Umbilical cord (tissue), 2 donors: ENCODE data around the gene LONP2. TPM values are rescaled to one million over a fixed set of nuclear protein-coding genes. Genes with fewer than 3 reads are reported as not detected.

Experiments
- DNase-seq: peaks from one replicate; pipeline ENCODE4 v3.0.0-alpha.2; 2015; ENCODE audit warnings: low spot score
- total RNA-seq: library from RNA; depleted of rRNA; stranded (reverse); fragments of >200 nt; gene quantifications from one replicate; pipeline ENCODE4 v1.2.3, GENCODE V29; 2014; ENCODE audit warnings: low replicate concordance; ENCODE audit not compliant: insufficient read depth

The LONP2 gene, protein sequence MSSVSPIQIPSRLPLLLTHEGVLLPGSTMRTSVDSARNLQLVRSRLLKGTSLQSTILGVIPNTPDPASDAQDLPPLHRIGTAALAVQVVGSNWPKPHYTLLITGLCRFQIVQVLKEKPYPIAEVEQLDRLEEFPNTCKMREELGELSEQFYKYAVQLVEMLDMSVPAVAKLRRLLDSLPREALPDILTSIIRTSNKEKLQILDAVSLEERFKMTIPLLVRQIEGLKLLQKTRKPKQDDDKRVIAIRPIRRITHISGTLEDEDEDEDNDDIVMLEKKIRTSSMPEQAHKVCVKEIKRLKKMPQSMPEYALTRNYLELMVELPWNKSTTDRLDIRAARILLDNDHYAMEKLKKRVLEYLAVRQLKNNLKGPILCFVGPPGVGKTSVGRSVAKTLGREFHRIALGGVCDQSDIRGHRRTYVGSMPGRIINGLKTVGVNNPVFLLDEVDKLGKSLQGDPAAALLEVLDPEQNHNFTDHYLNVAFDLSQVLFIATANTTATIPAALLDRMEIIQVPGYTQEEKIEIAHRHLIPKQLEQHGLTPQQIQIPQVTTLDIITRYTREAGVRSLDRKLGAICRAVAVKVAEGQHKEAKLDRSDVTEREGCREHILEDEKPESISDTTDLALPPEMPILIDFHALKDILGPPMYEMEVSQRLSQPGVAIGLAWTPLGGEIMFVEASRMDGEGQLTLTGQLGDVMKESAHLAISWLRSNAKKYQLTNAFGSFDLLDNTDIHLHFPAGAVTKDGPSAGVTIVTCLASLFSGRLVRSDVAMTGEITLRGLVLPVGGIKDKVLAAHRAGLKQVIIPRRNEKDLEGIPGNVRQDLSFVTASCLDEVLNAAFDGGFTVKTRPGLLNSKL
- total RNA-seq: 43.6 TPM

DNA sequence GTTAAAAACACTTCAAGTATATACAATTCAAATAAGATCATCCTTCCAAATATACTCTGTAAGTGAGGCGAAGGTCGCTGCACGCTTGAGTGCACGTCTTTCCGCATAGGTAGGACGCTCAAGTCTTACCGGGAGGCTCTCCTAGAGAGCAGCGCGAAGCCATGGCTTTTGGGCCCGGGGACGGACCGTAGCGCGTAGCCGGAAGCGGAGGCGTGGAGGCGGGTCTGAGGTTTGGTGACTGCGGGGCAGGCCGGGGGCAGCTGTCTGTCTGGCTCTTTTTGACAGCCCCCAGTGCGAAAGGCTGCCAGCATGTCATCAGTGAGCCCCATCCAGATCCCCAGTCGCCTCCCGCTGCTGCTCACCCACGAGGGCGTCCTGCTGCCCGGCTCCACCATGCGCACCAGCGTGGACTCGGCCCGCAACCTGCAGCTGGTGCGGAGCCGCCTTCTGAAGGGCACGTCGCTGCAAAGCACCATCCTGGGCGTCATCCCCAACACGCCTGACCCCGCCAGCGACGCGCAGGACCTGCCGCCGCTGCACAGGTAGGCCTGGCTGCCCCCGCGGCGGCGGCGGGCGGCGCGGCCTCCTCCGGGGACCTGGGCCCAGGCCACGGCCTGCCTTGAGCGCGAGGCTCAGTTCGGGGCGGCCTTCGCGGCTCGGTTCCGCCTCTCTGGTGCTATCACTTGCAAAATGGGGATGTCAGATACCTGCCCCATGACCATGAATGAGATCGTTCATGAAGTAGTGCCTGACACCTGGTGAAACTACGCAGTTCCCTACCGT lies at the start of gene LONP2:
LONP2 (plus strand) TSS at position 221 of the 783 bp plus-strand sequence; CDS start at position 310, 89 bp downstream.
- peak; percentile 94 for DNase-seq

DNA sequence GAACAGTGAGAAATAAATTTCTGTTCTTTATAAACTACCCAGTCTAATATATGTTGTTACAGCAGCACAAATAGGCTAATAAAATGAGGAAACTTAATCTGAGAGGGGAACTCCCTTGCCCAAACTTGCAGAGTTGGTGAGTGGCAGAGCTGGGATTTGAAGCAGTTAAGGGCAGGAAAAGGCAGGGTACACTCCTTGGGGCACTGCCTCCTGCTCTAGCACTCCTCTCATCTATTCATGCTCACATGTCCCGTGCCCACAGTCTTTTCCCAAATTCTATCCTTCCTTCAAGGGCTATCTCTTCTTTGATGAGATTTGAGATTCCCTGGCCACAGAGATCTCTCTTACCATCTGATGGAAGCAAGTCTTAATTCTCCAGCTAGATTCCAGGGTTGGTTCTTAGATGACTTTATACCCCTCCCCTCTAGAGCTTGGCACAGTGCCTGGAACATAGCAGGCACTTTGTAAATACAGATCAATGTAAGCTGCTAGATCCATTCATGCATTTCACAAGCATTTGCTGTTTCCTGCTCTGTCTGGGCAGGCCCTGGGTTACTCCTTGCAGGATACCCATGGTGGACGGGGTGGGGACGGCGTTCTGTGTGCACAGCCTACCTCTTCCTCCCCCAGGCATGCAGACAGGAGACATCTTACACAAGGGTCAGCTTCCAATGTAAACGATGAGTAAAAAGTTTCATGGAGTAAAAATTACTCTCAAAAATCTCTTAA lies 49.1 kb upstream of the LONP2 start:
- DNase-seq: peak; percentile 78

DNA sequence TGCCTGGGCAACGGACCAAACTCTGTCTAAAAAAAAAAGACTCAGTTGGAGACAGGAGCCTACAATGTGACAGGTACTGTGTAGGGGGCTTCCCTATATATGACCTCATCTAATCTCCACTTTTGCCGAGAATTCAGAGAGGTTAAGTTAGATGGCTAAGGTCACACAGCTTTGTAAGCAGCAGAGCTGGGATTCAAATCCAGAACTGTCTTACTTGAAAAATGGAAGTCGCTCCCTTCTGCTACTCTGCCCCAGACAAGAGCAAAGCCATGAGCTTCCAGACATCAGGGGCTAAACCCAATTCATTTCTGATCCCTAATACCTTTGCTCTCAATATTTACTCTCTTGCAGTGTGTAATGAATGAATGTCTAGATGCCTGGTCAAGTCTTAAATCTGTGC lies 46.8 kb upstream of the LONP2 start:
- no peak for DNase-seq

DNA sequence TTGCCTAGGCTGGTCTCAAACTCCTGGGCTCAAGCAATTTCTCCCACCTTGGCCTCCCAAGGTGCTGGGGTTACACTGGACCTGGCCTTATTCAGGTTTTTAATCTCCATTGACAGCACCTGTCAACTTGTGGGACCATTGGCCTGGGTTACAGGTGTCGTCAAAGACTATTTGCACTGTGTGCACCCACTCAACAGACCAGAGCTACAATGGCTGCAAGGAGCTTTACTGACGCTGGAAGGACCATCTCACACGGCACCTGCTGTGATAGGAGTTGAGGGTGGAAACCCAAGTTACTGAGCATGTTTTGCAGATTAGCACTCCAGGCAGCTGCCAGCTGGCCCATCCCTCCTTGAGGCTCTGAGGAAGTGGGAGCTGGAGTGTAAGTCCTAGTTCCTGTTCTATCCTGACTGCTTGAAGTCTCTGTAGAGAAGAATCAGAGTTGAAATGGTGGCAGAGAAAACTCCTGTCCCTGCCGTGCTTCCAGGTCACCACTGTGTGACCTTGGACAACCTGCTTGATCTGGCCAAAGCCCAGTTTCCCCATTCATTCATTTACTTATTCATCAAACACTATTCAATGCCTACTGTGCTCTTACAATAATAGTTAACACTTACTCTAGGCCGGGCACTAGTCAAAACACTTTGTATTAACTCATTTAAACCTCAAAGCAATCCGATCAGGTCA lies 42.4 kb upstream of the LONP2 start:
- peak; percentile 5 for DNase-seq

DNA sequence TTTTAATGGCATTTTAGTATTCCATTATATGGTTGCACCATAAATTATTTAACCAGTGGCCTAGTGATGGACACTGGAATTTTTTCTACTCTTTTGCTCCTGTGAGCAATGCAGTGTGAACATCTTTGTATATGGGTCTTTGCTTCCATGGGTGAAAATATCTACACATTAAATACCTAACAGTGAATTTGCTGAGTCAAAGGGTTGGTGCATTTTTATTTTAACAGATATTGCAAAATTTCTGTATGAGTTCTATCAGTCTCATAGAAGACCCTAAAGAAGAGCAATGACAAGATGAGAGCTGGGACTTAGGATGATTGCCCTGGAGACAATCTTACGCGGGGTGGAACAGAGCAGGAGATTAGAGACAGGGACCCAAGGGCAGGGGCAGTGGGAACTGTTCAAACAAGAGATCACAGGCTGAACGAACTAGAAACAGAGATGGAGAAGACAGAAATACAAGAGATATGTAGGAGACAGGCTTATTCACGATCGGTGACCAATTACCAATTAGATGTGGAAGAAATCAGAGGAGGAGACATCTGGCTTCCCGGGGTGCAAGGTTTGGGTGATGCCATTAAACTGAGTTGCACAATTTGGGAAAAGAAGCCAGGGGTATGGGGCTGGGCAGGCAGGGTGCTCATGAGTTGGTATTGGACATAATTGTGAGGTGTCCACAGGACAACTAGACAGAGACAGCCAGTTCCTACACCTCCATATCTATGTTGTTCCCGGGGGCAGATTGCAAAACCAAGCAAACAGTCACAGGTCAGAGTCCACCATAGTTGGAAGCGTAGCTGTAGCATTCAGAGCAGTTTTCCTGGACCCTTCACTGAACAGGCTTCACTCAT lies 39.9 kb upstream of the LONP2 start:
- no peak for DNase-seq

DNA sequence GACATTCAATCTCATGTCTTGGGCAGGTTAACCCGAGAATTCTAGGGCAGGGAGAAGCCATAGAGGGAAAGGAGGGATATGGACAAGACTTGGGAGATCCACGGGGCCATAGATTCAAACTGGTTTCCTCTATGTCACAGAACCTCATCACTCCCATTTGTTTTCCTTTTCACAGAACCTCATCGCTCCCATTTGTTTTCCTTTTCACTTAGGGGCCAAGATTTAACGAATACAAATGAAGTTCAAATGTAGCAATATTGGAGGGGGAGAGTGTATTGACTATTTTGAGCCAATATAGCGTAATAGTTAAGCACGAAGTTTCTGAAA lies 39.3 kb upstream of the LONP2 start:
- no peak for DNase-seq

DNA sequence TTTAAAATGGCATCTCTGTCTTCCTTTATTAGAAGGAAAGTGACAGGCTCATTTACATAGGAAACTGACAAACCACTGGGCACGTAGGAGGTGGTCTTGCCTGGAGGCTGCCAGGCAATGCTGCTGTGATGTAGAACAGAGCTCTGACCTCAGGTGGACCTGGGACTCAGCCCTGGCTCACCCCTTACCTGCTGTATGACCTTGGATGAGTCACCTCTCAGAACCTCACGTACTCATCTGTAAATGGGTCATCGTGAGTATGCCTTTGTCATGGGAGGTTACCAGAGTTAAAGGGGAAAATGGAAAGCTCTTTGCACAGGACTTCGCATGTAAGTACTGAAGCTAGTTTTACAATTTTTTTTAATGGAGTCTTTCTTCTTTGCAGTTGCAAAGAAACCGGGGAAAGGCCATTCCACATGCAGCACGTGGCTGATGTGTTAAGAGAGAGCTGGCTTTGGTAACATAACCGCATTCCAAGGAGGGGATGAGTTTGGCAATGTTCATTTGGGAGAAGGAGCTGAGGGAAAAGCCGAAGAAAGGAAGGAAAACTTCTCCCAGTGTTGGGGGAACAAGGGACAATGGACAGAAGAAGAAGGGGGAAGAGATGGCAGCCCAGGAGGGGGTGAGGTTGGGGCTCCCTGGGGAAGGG lies 37.4 kb upstream of the LONP2 start:
- DNase-seq: no peak

DNA sequence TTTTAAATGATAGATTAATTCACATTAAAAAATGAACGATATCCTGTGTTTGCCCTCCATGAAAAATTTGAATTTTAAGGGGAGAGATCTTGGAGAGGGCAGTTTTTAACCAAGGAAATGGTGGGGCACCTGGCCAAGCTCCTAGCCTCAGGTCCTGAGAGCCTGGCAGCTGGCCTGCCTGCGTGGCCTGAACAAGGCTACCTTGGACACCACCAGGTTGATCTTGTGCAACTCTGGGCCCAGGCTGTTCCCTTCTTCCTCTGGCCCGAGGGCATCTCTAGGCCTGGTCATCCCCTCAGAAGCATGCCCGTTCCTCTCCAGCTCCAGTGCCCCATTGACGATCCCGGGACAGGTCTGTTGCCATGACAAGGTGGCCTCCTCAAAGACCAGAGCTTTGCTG lies 33.4 kb upstream of the LONP2 start:
- DNase-seq: no peak

DNA sequence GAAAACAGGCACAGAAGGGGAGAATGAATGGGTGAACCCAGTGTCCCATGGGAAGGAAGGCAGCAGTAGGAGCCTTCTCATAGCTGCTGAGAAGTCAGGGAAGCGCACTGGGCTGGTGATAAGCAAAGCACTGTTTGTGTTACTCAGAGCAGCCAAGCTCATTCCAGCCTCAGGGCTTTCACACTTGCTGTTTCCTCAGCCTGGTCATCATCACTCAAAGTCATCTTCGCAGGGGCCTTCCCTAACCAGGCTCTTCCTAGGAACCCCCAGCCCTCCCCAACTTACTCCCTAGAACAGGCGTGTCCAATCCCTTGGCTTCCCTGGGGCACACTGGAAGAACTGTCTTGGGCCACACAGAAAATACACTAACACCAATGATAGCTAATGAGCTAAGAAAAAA lies 32.1 kb upstream of the LONP2 start:
- peak; percentile 7 for DNase-seq

DNA sequence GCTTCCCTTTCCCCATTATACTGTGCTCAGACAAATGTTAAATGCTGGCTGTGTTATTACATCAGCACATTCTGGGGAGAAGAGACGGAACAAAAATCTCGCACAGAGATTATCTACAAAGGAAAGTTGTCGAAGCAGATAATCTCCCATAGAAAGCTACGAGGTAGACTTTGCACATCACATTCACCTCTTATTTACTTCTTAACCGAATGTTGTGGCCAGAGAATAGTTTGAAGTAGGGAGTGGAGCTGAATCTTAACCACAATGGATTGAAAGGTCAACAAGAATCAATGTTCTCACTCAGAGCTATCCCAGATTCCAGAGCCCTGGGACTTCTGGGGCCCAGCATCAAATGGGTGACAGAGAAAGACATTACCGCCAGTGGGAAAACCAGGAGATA lies 28.4 kb upstream of the LONP2 start:
- DNase-seq: no peak

DNA sequence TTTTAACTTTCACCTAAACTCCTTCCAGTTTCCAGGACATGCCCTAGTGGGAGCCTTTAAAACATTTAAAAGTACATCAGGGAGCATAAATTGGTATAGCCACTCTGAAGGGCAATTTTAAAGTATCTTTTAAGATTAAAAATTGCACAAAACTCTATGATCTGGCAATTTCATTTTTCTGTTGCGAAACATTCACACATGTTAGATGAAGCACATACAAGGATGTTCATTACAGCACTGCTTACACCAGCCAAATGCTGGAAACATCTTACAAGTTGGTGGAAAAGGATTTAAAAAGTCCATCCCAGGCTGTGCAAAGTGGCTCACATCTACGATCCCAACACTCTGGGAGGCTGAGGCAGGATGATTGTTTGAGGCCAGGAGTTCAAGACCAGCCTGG lies 26.4 kb upstream of the LONP2 start:
- no peak for DNase-seq

DNA sequence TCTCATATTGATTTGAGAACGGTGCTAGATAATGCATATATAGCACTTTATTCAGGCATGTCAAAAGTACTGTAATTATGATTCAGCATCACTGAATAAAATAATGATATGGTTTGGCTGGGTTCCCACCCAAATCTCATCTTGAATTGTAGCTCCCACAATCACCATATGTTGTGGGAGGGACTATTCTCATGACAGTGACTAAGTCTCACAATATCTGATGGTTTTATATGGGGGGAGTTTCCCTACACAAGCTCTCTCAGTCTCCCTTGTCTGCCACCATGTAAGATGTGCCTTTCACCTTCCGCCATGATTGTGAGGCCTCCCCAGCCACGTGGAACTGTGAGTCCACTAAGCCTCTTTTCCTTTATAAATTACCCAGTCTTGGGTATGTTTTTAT lies 25.6 kb upstream of the LONP2 start:
- no peak for DNase-seq

DNA sequence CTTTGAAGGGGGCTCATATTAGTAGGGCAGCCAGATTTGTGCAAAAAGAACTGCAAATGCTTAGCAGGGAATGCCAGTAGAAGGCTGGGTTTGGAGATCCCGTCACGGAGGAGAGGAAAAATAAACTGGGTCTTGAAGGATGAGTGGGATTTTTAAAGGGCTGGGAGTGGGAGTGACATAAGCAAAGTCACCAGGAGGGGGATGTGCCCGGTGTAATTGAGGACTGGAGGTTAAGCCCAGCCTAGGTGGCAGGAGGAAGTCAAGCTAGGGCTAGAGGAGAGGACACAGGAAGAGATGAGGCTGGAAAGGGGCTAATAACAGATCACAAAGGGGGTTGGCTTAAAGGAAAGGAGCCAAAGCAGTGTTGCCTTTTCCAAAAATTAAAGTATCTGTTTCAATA lies 23.2 kb upstream of the LONP2 start:
- DNase-seq: no peak

DNA sequence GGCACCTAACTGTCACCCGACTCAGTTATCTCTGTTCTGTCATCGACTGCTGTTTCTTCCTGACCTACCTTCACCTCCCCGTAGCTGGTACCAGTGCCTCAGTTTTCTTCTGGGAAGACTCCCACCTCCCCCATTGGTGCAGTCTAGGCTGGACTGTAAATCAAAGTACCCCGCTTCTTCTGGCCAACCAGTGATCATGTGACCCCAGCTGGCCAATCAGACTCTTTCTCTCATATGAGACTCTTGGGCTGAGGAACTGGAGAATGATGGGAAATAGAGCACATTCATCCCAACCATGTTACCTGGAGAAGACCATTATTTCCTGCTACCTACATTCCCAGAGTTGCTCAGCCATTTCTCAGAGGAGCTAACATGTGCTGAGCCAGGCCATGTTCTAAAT lies 20.6 kb upstream of the LONP2 start:
- no peak for DNase-seq

DNA sequence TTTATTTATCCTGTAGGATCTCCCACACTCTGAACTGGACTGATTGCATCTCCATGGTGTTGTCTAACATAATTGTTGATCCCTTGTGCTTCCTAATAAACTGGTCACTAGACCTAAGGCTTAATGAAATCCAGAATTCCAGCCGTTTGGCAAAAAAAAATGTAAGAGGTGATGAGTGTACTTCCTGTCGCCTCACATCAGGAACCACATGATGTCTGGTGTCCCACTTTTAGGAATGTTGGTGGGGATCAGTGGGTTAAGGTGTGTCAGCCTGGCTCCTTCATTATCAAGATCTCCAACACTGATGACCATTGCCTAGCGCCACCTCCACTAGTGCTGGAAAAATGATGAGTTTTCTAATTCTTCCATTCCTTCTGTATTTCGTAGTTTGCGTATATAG lies 18.6 kb upstream of the LONP2 start:
- no peak for DNase-seq

DNA sequence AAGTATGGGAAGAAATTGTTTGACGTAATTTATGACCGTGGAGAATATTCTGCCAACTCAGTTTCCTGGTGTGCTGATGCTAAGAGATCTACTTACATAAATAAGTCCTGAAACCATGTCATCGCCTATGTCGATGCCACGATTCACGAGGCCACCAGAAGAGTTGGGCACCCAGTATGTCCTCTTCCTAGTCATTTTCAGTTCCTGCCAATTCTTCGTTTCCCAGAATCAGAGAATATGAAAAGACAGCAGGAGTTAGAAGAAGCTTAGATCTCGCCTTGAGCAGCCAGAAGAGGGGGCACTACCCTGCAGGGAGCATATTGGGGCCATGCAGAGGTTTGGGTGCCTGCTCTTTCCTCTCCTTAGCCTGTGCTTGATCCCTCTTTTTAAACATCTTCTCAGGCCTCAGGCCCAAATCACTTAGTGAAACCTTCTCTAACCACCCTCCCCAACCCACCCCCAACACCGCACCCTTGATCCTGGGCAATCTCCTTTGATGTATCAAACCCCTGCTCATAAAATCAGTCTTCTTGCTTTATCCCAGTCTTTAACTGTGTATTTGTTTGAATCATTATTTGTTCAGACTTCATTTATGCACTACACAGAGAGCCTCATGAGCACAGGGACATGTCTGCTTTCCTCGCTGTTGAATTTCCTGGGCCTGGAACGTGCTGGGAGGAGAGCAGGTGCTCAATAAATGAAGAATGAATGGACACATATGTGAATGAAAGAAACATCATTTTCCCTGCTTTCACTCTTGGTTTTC lies 12.2 kb upstream of the LONP2 start:
- DNase-seq: peak; percentile 64

DNA sequence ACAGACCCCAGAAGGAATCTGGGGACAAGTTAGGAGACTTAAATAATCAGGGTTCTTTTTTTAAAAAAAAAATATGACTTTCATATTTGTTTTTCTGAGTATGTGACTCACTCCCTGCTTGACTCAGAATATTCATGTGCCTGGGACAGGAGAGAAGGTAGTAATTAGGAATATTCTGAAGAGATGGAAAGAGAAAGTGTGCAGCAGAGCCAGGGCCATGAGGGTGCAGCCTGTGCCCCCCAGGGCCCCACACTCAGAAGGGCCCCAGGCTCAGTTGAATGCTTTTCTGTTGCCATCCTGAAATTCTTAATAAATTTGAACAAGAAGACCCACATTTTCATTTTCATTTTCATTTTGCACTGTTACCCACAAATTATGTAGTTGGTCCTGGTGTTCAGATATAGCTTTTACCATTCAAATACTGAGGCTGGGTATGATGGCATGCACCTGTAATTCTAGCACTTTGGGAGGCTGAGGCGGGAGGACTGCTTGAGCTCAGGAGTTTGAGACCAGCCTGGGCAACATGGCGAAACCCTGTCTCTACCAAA lies 11.5 kb upstream of the LONP2 start:
- DNase-seq: no peak

DNA sequence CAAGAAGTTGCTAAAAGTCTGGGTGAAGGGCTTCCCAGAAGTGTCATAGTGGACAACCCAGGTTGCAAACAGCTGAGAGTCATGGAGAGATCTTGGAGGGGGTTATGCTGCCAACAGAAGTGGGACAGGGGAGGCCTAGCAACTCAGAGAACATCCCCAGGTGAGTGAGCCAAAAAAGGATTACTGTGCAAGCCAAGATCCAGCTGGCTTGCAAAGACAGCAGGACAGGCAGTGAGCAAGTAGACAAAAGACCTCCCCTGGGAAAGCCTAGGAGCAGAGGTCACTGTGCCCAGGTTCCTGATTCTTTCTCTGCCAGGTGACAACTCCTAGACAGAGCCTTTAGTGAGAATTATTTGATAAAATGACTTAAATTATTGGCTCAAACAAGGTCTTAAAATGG lies 9.5 kb upstream of the LONP2 start:
- no peak for DNase-seq
